Measurements from ENCODE around the gene CBX5. TPM values are rescaled to one million over a fixed set of nuclear protein-coding genes. Genes with fewer than 3 reads are reported as not detected.
"Not testable (repeated sequence)": the region's sequence is repeated elsewhere in the genome, so short reads cannot be mapped to it uniquely, and the experiment has no call there.

Gene CBX5
- total RNA-seq, 1 donor from 2014 or later: 271 TPM

DNA sequence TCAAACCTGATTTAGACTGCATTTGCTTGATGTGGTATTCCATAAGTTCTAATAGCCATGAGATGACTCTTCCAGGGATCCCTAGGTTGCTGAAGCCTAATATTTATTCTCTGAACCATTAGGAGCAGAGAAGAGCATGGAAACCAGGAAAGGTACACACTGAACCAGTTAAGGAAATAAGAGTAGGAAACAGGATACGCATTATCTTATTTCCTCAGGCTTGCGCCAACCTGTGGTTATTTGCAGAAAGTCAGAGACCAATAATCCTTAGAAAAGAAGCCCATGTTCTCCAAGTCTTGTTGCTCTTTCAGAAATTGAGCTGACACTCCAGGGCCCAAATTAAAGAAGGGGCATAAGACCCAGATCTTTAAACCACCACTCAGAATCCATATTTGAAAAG is 49.4 kb downstream of the CBX5 start:
- TF ChIP-seq, protein P1, sequence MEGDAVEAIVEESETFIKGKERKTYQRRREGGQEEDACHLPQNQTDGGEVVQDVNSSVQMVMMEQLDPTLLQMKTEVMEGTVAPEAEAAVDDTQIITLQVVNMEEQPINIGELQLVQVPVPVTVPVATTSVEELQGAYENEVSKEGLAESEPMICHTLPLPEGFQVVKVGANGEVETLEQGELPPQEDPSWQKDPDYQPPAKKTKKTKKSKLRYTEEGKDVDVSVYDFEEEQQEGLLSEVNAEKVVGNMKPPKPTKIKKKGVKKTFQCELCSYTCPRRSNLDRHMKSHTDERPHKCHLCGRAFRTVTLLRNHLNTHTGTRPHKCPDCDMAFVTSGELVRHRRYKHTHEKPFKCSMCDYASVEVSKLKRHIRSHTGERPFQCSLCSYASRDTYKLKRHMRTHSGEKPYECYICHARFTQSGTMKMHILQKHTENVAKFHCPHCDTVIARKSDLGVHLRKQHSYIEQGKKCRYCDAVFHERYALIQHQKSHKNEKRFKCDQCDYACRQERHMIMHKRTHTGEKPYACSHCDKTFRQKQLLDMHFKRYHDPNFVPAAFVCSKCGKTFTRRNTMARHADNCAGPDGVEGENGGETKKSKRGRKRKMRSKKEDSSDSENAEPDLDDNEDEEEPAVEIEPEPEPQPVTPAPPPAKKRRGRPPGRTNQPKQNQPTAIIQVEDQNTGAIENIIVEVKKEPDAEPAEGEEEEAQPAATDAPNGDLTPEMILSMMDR (IDR thresholded peaks at IDR 0.05; ENCODE audit: unreplicated experiment): no peak
- DNase-seq (ENCODE audit: low spot score, unreplicated experiment): no peak
- no peaks in the 10 kb centered on the region for H3K4me1 Mint-ChIP-seq (ENCODE audit: low read depth)
- no peaks in the 10 kb centered on the region for H3K27me3 Mint-ChIP-seq
- no peak overlapping the region for H3K27ac Mint-ChIP-seq
- H3K36me3 Mint-ChIP-seq (ENCODE audit: insufficient read depth): peaks cover 9% of the 10 kb centered on the region
- no peak overlapping the region for H3K4me3 Mint-ChIP-seq (ENCODE audit: low read depth)
- H3K9me3 Mint-ChIP-seq (ENCODE audit: low read depth): no peaks in the 10 kb centered on the region

DNA sequence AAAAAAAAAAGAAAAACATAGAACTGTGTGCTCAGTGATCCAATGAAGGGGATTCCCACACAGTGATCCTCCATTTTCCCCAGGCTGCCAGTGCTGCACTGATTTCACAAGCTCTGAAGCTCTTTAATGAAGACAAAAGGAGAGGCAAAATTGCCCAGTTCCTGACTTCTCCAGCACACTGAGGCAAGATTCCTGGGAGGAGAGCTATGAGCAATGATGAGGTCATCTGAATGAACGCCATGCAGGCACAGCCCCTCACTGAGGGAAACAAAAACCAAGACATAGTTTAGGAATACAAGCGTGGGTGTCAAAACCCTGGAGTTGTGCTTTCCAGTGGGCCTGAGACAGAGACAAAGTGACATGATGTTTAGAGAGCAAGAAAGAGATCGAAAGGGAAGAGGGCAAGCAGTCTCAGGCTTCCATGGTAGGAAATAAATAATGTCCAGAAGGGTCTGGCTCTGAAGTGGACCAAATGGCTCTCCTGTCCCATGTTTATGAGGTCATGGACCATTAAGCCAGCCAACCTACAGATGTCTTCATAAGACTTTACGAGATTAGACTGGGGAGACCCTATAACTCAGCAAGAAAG is 50.2 kb downstream of the CBX5 start:
- DNase-seq (ENCODE audit: low spot score, unreplicated experiment): no peak
- Mint-ChIP-seq H3K36me3 (ENCODE audit: insufficient read depth) (peaks cover 7% of the 10 kb centered on the region), H3K9me3 (ENCODE audit: low read depth) (no peaks in the 10 kb centered on the region), H3K4me1 (ENCODE audit: low read depth) (no peaks in the 10 kb centered on the region), H3K4me3 (ENCODE audit: low read depth) (no peak overlapping the region), H3K27me3 (no peaks in the 10 kb centered on the region), H3K27ac (no peak overlapping the region)
- TF ChIP-seq, protein P1 (IDR thresholded peaks at IDR 0.05; ENCODE audit: unreplicated experiment): no peak

DNA sequence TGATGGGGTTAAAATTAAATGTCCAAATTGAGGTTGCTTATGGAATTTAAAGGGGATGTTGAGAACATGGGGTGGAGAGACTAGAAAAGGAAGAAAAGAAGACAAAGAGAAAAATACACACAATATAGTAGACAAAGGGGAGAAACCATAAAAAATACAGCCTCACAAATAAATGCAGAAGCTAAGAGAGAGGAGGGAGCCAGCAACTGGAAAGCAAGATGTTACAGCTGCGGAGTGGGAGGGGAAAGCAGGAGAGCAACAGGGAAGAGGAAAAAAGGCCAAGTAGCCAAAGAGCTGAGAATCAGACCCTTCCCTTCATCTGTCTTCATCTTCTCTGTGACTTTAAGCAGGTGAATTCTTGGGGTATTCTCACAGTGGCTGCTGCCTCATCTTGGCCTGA is 51.5 kb downstream of the CBX5 start:
- Mint-ChIP-seq H3K9me3 (ENCODE audit: low read depth) (no peaks in the 10 kb centered on the region), H3K27ac (no peak overlapping the region)

DNA sequence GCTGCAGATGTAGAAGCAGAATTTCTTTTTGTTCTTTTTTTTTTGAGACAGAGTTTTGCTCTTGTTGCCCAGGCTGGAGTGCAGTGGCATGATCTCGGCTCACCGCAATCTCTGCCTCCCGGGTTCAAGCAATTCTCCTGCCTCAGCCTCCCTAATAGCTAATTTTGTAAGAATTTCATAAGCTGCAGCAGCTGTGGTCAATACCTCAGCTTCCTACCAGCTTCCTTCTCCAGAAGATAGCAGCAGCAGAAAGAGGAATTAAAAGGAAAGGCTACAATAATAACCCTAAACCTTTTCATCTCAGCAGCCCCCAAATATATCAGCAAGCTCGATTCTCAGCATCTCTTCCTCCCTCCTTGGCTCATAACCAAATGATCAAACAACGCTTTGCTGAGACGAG is 52.0 kb downstream of the CBX5 start:
- H3K27ac Mint-ChIP-seq; H3K27me3 Mint-ChIP-seq; DNase-seq (ENCODE audit: low spot score, unreplicated experiment); H3K9me3 Mint-ChIP-seq (ENCODE audit: low read depth); H3K4me3 Mint-ChIP-seq (ENCODE audit: low read depth); H3K4me1 Mint-ChIP-seq (ENCODE audit: low read depth); H3K36me3 Mint-ChIP-seq (ENCODE audit: insufficient read depth): not testable (repeated sequence)

More for the DNA sequence above, 51.5 kb downstream of the CBX5 start:
- H3K4me3 Mint-ChIP-seq (ENCODE audit: low read depth): no peak overlapping the region
- DNase-seq (ENCODE audit: low spot score, unreplicated experiment): no peak
- H3K27me3 Mint-ChIP-seq: no peaks in the 10 kb centered on the region
- H3K4me1 Mint-ChIP-seq (ENCODE audit: low read depth): no peaks in the 10 kb centered on the region
- peaks cover 4% of the 10 kb centered on the region for H3K36me3 Mint-ChIP-seq (ENCODE audit: insufficient read depth)
- TF ChIP-seq, protein P1 (IDR thresholded peaks at IDR 0.05; ENCODE audit: unreplicated experiment): no peak

DNA sequence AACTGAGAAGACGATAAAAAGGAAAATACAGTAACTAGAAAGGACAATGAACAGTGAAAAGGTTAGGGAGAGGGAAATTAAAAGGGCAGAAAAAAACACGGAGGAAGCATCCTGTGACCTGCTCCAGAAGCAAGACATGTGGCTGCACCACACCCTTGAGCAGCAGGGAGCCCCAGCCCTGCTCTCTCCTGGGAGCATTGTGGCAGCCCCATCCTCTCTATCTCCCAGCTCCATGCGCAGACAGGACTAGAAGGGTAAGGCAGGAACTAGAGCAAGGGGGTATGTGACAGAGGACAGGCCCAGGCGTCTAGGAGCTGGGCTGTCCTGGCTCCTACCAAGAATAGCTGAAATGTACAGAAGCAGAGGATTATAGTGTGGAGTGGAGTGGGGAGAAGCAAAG is 52.5 kb downstream of the CBX5 start:
- Mint-ChIP-seq H3K27me3 (no peaks in the 10 kb centered on the region), H3K4me1 (ENCODE audit: low read depth) (no peaks in the 10 kb centered on the region), H3K9me3 (ENCODE audit: low read depth) (no peaks in the 10 kb centered on the region), H3K4me3 (ENCODE audit: low read depth) (no peak overlapping the region), H3K36me3 (ENCODE audit: insufficient read depth) (peaks cover 1% of the 10 kb centered on the region), H3K27ac (no peak overlapping the region)
- TF ChIP-seq, protein P1 (IDR thresholded peaks at IDR 0.05; ENCODE audit: unreplicated experiment): no peak
- no peak for DNase-seq (ENCODE audit: low spot score, unreplicated experiment)

DNA sequence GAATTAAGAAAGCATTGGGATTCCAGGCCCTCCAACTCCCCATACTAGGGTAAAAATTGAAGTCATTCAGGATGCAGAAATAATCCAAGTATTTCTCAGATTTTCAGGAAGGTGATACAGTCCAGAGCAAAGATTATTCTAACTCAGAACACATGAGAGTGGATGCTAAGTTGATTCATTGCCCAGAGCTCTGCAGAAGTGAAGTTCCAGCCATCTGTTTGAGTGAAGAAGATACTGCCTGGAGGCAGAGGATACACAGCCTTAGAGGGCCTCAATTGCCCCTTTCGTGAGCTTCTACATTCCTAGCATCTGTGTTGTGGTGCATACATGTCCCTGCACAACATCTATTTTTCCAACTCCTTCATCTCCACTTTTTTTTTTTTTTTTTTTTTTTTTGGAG is 54.3 kb downstream of the CBX5 start:
- DNase-seq (ENCODE audit: low spot score, unreplicated experiment): no peak
- H3K9me3 Mint-ChIP-seq (ENCODE audit: low read depth): no peaks in the 10 kb centered on the region
- no peak overlapping the region for H3K4me3 Mint-ChIP-seq (ENCODE audit: low read depth)
- TF ChIP-seq, protein P1 (IDR thresholded peaks at IDR 0.05; ENCODE audit: unreplicated experiment): no peak
- H3K27me3 Mint-ChIP-seq: no peaks in the 10 kb centered on the region
- H3K4me1 Mint-ChIP-seq (ENCODE audit: low read depth): no peaks in the 10 kb centered on the region
- peaks cover 1% of the 10 kb centered on the region for H3K36me3 Mint-ChIP-seq (ENCODE audit: insufficient read depth)
- H3K27ac Mint-ChIP-seq: no peak overlapping the region
